ENCODE data around the gene MTHFSD. TPM values are rescaled to one million over a fixed set of nuclear protein-coding genes. Genes with fewer than 3 reads are reported as not detected.

Gene MTHFSD
- total and polyA plus RNA-seq, 2 experiments from 2014 or later = 11.5 to 21.5 TPM

- Histone ChIP-seq H3K9me2 (replicated peaks; ENCODE audit: insufficient read depth) (no peaks in the 10 kb centered on the region), H3K4me3 (no peak overlapping the region), H4K20me1 (ENCODE audit: insufficient read depth, poor library complexity, severe bottlenecking) (no peaks in the 10 kb centered on the region), H3K9me3 (ENCODE audit: low read depth) (no peaks in the 10 kb centered on the region), H2AFZ (no peak overlapping the region), H3K27ac (no peak overlapping the region), H3K27me3 (no peaks in the 10 kb centered on the region), H3K4me1 (ENCODE audit: insufficient read depth) (no peaks in the 10 kb centered on the region), H3K79me2 (no peaks in the 10 kb centered on the region), H3K4me2 (no peak overlapping the region), H3K36me3 (replicated peaks; ENCODE audit: insufficient read depth, low read depth) (no peaks in the 10 kb centered on the region)
- DNase-seq (ENCODE audit: low spot score) = no peak
- TF ChIP-seq CTCF (IDR thresholded peaks at IDR 0.05; ENCODE audit: poor library complexity) (no peak), EZH2 (IDR thresholded peaks at IDR 0.05; ENCODE audit: borderline replicate concordance) (no peak), EZH2phosphoT487 (IDR thresholded peaks at IDR 0.05; ENCODE audit: low read depth, severe bottlenecking, unreplicated experiment) (no peak)
- WGBS (ENCODE audit: low lambda C conversion rate, missing lambda C conversion rate) = 94% methylated on average over 47 of the region's 49 CpGs
Measured at GRCh38 chr16:86531641-86532525, 23.2 kb downstream of the MTHFSD start.

- no peak for TF ChIP-seq CTCF (IDR thresholded peaks at IDR 0.05; ENCODE audit: poor library complexity)
- TF ChIP-seq EZH2phosphoT487 (IDR thresholded peaks at IDR 0.05; ENCODE audit: low read depth, severe bottlenecking, unreplicated experiment) = no peak
- no peak for TF ChIP-seq EZH2 (IDR thresholded peaks at IDR 0.05; ENCODE audit: borderline replicate concordance)
- DNase-seq (ENCODE audit: low spot score) = no peak
- H3K79me2 ChIP-seq = no peaks in the 10 kb centered on the region
- no peaks in the 10 kb centered on the region for H4K20me1 ChIP-seq (ENCODE audit: insufficient read depth, poor library complexity, severe bottlenecking)
- no peaks in the 10 kb centered on the region for H3K4me1 ChIP-seq (ENCODE audit: insufficient read depth)
- H3K27ac ChIP-seq = no peak overlapping the region
- H3K27me3 ChIP-seq = no peaks in the 10 kb centered on the region
- WGBS (ENCODE audit: low lambda C conversion rate, missing lambda C conversion rate) = 86% methylated on average over 6 of the region's 7 CpGs
- H3K4me2 ChIP-seq = no peak overlapping the region
- no peaks in the 10 kb centered on the region for H3K36me3 ChIP-seq (replicated peaks; ENCODE audit: insufficient read depth, low read depth)
- no peak overlapping the region for H2AFZ ChIP-seq
- H3K9me2 ChIP-seq (replicated peaks; ENCODE audit: insufficient read depth) = no peaks in the 10 kb centered on the region
- H3K4me3 ChIP-seq = no peak overlapping the region
- H3K9me3 ChIP-seq (ENCODE audit: low read depth) = no peaks in the 10 kb centered on the region
Measured at GRCh38 chr16:86531191-86531545, 23.9 kb downstream of the MTHFSD start.

GRCh38 chr16:86530251-86531190, 24.5 kb downstream of the MTHFSD start:
- Histone ChIP-seq H3K36me3 (replicated peaks; ENCODE audit: insufficient read depth, low read depth) (no peaks in the 10 kb centered on the region), H3K4me2 (no peak overlapping the region), H3K4me3 (no peak overlapping the region), H3K4me1 (ENCODE audit: insufficient read depth) (no peaks in the 10 kb centered on the region), H3K9me2 (replicated peaks; ENCODE audit: insufficient read depth) (no peaks in the 10 kb centered on the region), H3K27ac (no peak overlapping the region), H3K79me2 (no peaks in the 10 kb centered on the region), H4K20me1 (ENCODE audit: insufficient read depth, poor library complexity, severe bottlenecking) (no peaks in the 10 kb centered on the region), H3K27me3 (no peaks in the 10 kb centered on the region), H2AFZ (no peak overlapping the region), H3K9me3 (ENCODE audit: low read depth) (no peaks in the 10 kb centered on the region)
- no peak for DNase-seq (ENCODE audit: low spot score)
- TF ChIP-seq EZH2phosphoT487 (IDR thresholded peaks at IDR 0.05; ENCODE audit: low read depth, severe bottlenecking, unreplicated experiment) = no peak
- TF ChIP-seq CTCF (IDR thresholded peaks at IDR 0.05; ENCODE audit: poor library complexity) = no peak
- 90% methylated on average over 31 of the region's 31 CpGs for WGBS (ENCODE audit: low lambda C conversion rate, missing lambda C conversion rate)
